ENCODE data around the gene UBTF. TPM values are rescaled to one million over a fixed set of nuclear protein-coding genes. Genes with fewer than 3 reads are reported as not detected.

UBTF gene
- total and polyA plus RNA-seq, 9 of the 15 experiments (the other 6 are each of a cell fraction or from before 2014, with no cell fraction given): 1.2 to 113 (median 83.6) TPM

DNA sequence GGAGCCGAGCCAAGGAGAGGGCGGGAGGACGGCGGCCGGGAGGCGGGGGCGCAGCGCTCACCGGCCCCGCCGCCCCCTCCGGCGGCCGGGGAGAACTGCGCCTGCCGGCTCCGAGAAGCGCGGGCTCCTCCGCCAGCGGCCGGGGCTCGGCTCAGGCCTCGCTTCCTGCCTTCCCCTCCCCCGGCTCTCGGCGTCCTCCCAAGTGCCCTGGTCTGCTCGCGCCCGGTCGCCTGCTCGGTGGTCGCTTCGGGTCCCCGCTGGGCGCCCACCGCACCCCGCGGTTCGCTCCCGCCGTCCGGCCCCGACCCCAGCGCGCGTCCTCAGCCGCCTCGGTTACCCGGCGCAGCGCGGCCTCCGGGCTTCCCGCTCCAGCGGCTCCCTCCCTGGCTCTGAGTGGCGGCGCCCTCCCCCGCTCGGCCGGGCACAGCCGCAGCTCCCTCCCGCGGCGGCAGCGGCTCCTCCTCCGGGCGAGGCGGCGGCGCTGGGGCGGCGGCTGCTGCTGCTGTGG, 313 bp downstream of the UBTF start (continued):
- TF ChIP-seq, protein P1, sequence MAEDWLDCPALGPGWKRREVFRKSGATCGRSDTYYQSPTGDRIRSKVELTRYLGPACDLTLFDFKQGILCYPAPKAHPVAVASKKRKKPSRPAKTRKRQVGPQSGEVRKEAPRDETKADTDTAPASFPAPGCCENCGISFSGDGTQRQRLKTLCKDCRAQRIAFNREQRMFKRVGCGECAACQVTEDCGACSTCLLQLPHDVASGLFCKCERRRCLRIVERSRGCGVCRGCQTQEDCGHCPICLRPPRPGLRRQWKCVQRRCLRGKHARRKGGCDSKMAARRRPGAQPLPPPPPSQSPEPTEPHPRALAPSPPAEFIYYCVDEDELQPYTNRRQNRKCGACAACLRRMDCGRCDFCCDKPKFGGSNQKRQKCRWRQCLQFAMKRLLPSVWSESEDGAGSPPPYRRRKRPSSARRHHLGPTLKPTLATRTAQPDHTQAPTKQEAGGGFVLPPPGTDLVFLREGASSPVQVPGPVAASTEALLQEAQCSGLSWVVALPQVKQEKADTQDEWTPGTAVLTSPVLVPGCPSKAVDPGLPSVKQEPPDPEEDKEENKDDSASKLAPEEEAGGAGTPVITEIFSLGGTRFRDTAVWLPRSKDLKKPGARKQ (CRISPR knock-in tag; IDR thresholded peaks at IDR 0.05): no peak
- TF ChIP-seq ATF7 (IDR thresholded peaks at IDR 0.05) (0 out of 2 replicates have a peak, but pooled peaks have one; percentile 24), GTF2E2 (tag; IDR thresholded peaks at IDR 0.05) (no peak), BHLHE40 (IDR thresholded peaks at IDR 0.05; ENCODE audit: low read length) (no peak), JUN (IDR thresholded peaks at IDR 0.05; ENCODE audit: borderline replicate concordance, low read depth, low read length) (no peak), JUN (CRISPR knock-in tag; IDR thresholded peaks at IDR 0.05; ENCODE audit: borderline replicate concordance) (no peak), ZNF740 (CRISPR knock-in tag; IDR thresholded peaks at IDR 0.05) (peak; percentile 15; the same call in 1 of the 2 replicates), ZNF740 (tag; IDR thresholded peaks at IDR 0.05) (no peak), E4F1 (CRISPR knock-in tag; IDR thresholded peaks at IDR 0.05; ENCODE audit: borderline replicate concordance) (no peak), CBX1 (IDR thresholded peaks at IDR 0.05; ENCODE audit: low read depth) (no peak; the same call in 1 of the 2 replicates), FIP1L1 (IDR thresholded peaks at IDR 0.05; ENCODE audit: low read depth, low read length, poor library complexity, severe bottlenecking) (peak; percentile 74), ZNF431 (CRISPR knock-in tag; IDR thresholded peaks at IDR 0.05) (no peak), ZFP1 (CRISPR knock-in tag; IDR thresholded peaks at IDR 0.05) (no peak), ZNF592 (IDR thresholded peaks at IDR 0.05) (peak; percentile 49; the same call in 1 of the 2 replicates), ZNF41 (CRISPR knock-in tag; conservative IDR thresholded peaks at IDR 0.05) (no peak), MAZ (CRISPR knock-in tag; conservative IDR thresholded peaks at IDR 0.05 in 1 of 2, IDR thresholded peaks at IDR 0.05 in 1 of 2) (peak in 1 of 2 experiments; percentile 82; a peak in 2 of 4 replicates), ZNF311 (CRISPR knock-in tag; IDR thresholded peaks at IDR 0.05) (no peak), CHCHD3 (CRISPR knock-in tag; IDR thresholded peaks at IDR 0.05) (no peak)

Data from K562 (cell line).